Measurements from ENCODE around the gene TGM4.

Gene TGM4

DNA sequence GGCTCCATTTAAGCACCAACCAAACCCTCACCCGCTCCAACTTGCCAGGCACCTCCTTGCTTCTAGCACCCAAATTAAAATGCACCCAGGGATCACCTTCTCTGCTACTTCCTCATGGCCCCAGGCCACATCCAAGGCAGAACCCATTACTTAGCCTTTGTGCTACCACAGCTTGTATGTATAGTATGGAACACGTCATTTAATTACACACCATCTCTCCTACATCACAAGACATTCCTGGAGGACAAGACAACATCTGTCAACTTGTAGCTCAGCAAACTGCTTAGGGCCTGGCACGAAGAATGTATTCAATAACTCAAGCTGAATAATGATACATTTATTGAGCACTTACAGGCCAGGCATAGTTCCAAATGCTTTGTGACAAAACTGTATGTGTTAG is 78.3 kb downstream of the TGM4 start:
- TF ChIP-seq, protein P1, sequence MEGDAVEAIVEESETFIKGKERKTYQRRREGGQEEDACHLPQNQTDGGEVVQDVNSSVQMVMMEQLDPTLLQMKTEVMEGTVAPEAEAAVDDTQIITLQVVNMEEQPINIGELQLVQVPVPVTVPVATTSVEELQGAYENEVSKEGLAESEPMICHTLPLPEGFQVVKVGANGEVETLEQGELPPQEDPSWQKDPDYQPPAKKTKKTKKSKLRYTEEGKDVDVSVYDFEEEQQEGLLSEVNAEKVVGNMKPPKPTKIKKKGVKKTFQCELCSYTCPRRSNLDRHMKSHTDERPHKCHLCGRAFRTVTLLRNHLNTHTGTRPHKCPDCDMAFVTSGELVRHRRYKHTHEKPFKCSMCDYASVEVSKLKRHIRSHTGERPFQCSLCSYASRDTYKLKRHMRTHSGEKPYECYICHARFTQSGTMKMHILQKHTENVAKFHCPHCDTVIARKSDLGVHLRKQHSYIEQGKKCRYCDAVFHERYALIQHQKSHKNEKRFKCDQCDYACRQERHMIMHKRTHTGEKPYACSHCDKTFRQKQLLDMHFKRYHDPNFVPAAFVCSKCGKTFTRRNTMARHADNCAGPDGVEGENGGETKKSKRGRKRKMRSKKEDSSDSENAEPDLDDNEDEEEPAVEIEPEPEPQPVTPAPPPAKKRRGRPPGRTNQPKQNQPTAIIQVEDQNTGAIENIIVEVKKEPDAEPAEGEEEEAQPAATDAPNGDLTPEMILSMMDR (IDR thresholded peaks at IDR 0.05) = no peak
- Mint-ChIP-seq H3K4me3 (no peak overlapping the region), H3K9me3 (no peaks in the 10 kb centered on the region), H3K36me3 (ENCODE audit: low read depth) (no peaks in the 10 kb centered on the region), H3K4me1 (peaks cover 5% of the 10 kb centered on the region), H3K27ac (no peak overlapping the region), H3K27me3 (ENCODE audit: low read depth, poor library complexity) (no peaks in the 10 kb centered on the region)
- DNase-seq = no peak

GRCh38 chr3:44954304-44954703 is 79.9 kb downstream of the TGM4 start:
- H3K27me3 Mint-ChIP-seq (ENCODE audit: low read depth, poor library complexity) = no peaks in the 10 kb centered on the region
- DNase-seq = no peak
- H3K4me3 Mint-ChIP-seq = no peak overlapping the region
- TF ChIP-seq, protein P1 (IDR thresholded peaks at IDR 0.05) = no peak
- H3K4me1 Mint-ChIP-seq = peaks cover 5% of the 10 kb centered on the region
- no peak overlapping the region for H3K27ac Mint-ChIP-seq
- H3K36me3 Mint-ChIP-seq (ENCODE audit: low read depth) = no peaks in the 10 kb centered on the region
- H3K9me3 Mint-ChIP-seq = no peaks in the 10 kb centered on the region

GRCh38 chr3:44954962-44955361 is 80.6 kb downstream of the TGM4 start:
- no peak for DNase-seq
- no peaks in the 10 kb centered on the region for H3K9me3 Mint-ChIP-seq
- no peak overlapping the region for H3K4me3 Mint-ChIP-seq
- peaks cover 5% of the 10 kb centered on the region for H3K4me1 Mint-ChIP-seq
- TF ChIP-seq, protein P1 (IDR thresholded peaks at IDR 0.05) = no peak
- H3K36me3 Mint-ChIP-seq (ENCODE audit: low read depth) = no peaks in the 10 kb centered on the region
- H3K27ac Mint-ChIP-seq = no peak overlapping the region
- no peaks in the 10 kb centered on the region for H3K27me3 Mint-ChIP-seq (ENCODE audit: low read depth, poor library complexity)

GRCh38 chr3:44955917-44956316 is 81.5 kb downstream of the TGM4 start:
- DNase-seq = no peak
- Mint-ChIP-seq H3K36me3 (ENCODE audit: low read depth) (no peaks in the 10 kb centered on the region), H3K27ac (peak overlapping the region; percentile 64), H3K4me3 (no peak overlapping the region), H3K9me3 (no peaks in the 10 kb centered on the region), H3K27me3 (ENCODE audit: low read depth, poor library complexity) (no peaks in the 10 kb centered on the region), H3K4me1 (peaks cover 5% of the 10 kb centered on the region)
- TF ChIP-seq, protein P1 (IDR thresholded peaks at IDR 0.05) = no peak

DNA sequence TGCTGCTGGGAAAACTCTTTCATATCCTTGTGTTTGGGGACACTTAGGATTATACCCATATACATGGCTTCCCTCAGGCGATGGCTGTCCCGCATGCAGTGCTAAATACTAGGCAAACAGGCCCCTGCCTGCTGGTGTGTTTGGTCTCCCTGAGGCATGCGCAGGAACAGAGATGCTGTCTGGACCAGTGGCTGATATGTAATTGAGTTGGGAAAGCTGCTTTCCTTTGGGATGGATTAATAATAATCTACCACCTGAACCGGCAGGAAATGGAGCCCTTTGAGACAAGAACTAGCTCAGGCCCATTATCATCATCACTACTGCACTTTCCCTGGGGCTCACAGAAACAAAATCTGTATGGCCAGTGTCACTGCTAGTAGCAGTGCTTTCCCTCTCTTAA is 83.6 kb downstream of the TGM4 start:
- H3K9me3 Mint-ChIP-seq = no peaks in the 10 kb centered on the region
- DNase-seq = no peak
- peaks cover 5% of the 10 kb centered on the region for H3K4me1 Mint-ChIP-seq
- H3K27ac Mint-ChIP-seq = no peak overlapping the region
- H3K36me3 Mint-ChIP-seq (ENCODE audit: low read depth) = no peaks in the 10 kb centered on the region
- H3K27me3 Mint-ChIP-seq (ENCODE audit: low read depth, poor library complexity) = no peaks in the 10 kb centered on the region
- TF ChIP-seq, protein P1 (IDR thresholded peaks at IDR 0.05) = no peak
- H3K4me3 Mint-ChIP-seq = no peak overlapping the region

GRCh38 chr3:44958386-44958785 is 84.0 kb downstream of the TGM4 start:
- TF ChIP-seq, protein P1 (IDR thresholded peaks at IDR 0.05) = no peak
- H3K9me3 Mint-ChIP-seq = no peaks in the 10 kb centered on the region
- H3K27ac Mint-ChIP-seq = no peak overlapping the region
- no peak for DNase-seq
- no peak overlapping the region for H3K4me3 Mint-ChIP-seq
- H3K4me1 Mint-ChIP-seq = peaks cover 5% of the 10 kb centered on the region
- no peaks in the 10 kb centered on the region for H3K27me3 Mint-ChIP-seq (ENCODE audit: low read depth, poor library complexity)
- no peaks in the 10 kb centered on the region for H3K36me3 Mint-ChIP-seq (ENCODE audit: low read depth)

All from nephron progenitor cell (in vitro differentiated cells).